Heart left ventricle (tissue), 13 donors: Measurements from ENCODE around the gene FBP1.

Experiments
- POLR2A ChIP-seq, 2 donors: fragments of 450-650 bp; IDR thresholded peaks; one replicate each; pipeline ENCODE4 v1.6.1; 2017; ENCODE audit warnings: antibody characterized with exemption in 2 of 2, mild to moderate bottlenecking in 2 of 2, moderate library complexity in 2 of 2
- TF ChIP-seq, protein P1 (sequence below), 12 donors: fragments of 200-600 bp; sonication (generic) in 4 of 12; IDR thresholded peaks; one replicate each; pipeline versions ENCODE4 v1.5.0 to v1.8.0; 2018 to 2022; ENCODE audit warnings: antibody characterized with exemption in 12 of 12, mild to moderate bottlenecking in 5 of 12
- donor health status: ischemic (EF 13 %, LVEDD 7.1; RV severe dilation, severe dysfunction).
- donor health status: DM: no; HTN: yes; CAD: no.
- donor health status: DM: no; HTN: no; CAD: no.
- donor health status: ischemic (EF 25% LVEDD 6.9; RV normal size, moderate dysfunction).
- donor health status: ischemic (EF 25% LVEDD 5.7; RV mildly dilated, moderate dysfunction).
- donor health status: ischemic (EF 35%, LVEDD 5.7; RV mildly dilated, moderate dysfunction).
- donor health status: nonischemic (EF 11% LVEDD 7.7; RV severe dilation, severe dysfunction).
- donor health status: DM: yes; HTN: yes; CAD: no.
- donor health status: PGD.
- donor health status: ischemic (EF 29% LVEDD 5.4; RV normal size, mild dysfunction).
- donor health status: nonischemic (EF 23%, LVEDD 6.1; RV moderate dilation, normal function).

DNA sequence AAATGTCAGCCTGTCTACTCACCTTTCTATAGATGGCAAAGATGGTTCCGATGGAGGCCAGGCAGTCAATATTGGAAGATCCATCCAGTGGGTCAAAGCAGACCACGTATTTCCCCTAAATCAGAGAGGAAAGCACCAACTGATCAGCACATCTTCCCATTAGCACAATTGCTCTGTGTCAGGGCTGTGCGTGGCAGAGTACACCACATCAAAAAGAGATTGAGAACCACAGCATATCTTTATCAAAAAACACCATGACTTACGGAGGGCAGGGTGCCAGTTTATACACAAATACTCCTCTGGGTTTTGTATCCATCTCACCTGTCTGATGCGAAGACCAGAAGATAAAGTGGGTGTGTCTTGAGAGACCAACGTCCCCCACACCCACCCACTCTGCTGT is 54.8 kb downstream of the FBP1 start:
- no peak for TF ChIP-seq POLR2A (IDR thresholded peaks at IDR 0.05)
- TF ChIP-seq, protein P1, sequence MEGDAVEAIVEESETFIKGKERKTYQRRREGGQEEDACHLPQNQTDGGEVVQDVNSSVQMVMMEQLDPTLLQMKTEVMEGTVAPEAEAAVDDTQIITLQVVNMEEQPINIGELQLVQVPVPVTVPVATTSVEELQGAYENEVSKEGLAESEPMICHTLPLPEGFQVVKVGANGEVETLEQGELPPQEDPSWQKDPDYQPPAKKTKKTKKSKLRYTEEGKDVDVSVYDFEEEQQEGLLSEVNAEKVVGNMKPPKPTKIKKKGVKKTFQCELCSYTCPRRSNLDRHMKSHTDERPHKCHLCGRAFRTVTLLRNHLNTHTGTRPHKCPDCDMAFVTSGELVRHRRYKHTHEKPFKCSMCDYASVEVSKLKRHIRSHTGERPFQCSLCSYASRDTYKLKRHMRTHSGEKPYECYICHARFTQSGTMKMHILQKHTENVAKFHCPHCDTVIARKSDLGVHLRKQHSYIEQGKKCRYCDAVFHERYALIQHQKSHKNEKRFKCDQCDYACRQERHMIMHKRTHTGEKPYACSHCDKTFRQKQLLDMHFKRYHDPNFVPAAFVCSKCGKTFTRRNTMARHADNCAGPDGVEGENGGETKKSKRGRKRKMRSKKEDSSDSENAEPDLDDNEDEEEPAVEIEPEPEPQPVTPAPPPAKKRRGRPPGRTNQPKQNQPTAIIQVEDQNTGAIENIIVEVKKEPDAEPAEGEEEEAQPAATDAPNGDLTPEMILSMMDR (IDR thresholded peaks at IDR 0.05), result no peak
